ENCODE measurements around the gene TOM1L2. TPM values are rescaled to one million over a fixed set of nuclear protein-coding genes. Genes with fewer than 3 reads are reported as not detected.
"Not testable (repeated sequence)": the region's sequence is repeated elsewhere in the genome, so short reads cannot be mapped to it uniquely, and the experiment has no call there.

TOM1L2 gene
- total RNA-seq, 6 experiments from 2014 or later = 92.1 to 144 (median 101) TPM

DNA sequence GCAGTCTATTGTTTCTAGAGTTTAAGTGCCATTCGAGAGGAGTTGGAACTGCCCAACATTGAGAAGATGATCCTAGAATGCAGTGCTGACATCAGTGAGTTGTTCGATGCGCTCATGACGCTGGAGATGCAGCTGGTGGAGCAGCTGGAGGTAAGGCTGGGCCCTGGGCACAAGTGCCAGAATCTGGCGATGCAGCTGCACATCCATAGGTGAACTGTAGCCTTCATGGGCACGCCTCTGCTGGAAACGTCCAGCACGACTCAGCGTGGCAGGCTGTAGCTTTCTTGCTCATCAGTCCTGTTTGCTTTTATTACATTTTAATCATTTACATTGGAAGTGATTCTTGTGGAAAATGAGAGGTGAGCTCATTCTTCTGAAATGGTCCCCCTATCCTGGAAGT, 32.1 kb upstream of the TOM1L2 start:
- Mint-ChIP-seq H3K36me3 (ENCODE audit: low read depth) (no peaks in the 10 kb centered on the region; the same call in 1 of the 2 replicates), H3K4me1 (ENCODE audit: low read depth) (peaks cover 37% of the 10 kb centered on the region), H3K4me3 (no peak overlapping the region), H3K9me3 (no peaks in the 10 kb centered on the region), H3K27me3 (ENCODE audit: insufficient read depth) (no peaks in the 10 kb centered on the region; the same call in none of the 2 replicates), H3K27ac (no peak overlapping the region)
- DNase-seq = no peak
- TF ChIP-seq, protein P1, sequence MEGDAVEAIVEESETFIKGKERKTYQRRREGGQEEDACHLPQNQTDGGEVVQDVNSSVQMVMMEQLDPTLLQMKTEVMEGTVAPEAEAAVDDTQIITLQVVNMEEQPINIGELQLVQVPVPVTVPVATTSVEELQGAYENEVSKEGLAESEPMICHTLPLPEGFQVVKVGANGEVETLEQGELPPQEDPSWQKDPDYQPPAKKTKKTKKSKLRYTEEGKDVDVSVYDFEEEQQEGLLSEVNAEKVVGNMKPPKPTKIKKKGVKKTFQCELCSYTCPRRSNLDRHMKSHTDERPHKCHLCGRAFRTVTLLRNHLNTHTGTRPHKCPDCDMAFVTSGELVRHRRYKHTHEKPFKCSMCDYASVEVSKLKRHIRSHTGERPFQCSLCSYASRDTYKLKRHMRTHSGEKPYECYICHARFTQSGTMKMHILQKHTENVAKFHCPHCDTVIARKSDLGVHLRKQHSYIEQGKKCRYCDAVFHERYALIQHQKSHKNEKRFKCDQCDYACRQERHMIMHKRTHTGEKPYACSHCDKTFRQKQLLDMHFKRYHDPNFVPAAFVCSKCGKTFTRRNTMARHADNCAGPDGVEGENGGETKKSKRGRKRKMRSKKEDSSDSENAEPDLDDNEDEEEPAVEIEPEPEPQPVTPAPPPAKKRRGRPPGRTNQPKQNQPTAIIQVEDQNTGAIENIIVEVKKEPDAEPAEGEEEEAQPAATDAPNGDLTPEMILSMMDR (IDR thresholded peaks at IDR 0.05) = no peak

GRCh38 chr17:18002171-18002570, 30.0 kb upstream of the TOM1L2 start:
- H3K9me3 Mint-ChIP-seq = no peaks in the 10 kb centered on the region
- H3K4me1 Mint-ChIP-seq (ENCODE audit: low read depth) = peaks cover 19% of the 10 kb centered on the region
- TF ChIP-seq, protein P1 (IDR thresholded peaks at IDR 0.05) = no peak
- no peaks in the 10 kb centered on the region for H3K36me3 Mint-ChIP-seq (ENCODE audit: low read depth)
- DNase-seq = no peak
- no peak overlapping the region for H3K27ac Mint-ChIP-seq
- no peak overlapping the region for H3K4me3 Mint-ChIP-seq
- peaks cover 2% of the 10 kb centered on the region for H3K27me3 Mint-ChIP-seq (ENCODE audit: insufficient read depth)

- Mint-ChIP-seq H3K36me3 (ENCODE audit: low read depth) (no peaks in the 10 kb centered on the region), H3K4me3 (no peak overlapping the region), H3K4me1 (ENCODE audit: low read depth) (peaks cover 19% of the 10 kb centered on the region), H3K9me3 (no peaks in the 10 kb centered on the region), H3K27ac (no peak overlapping the region), H3K27me3 (ENCODE audit: insufficient read depth) (peaks cover 2% of the 10 kb centered on the region; the same call in 1 of the 2 replicates)
- DNase-seq = no peak
- TF ChIP-seq, protein P1 (IDR thresholded peaks at IDR 0.05) = no peak
These were observed 27.8 kb upstream of the TOM1L2 start for GRCh38 chr17:18000030-18000408.

DNA sequence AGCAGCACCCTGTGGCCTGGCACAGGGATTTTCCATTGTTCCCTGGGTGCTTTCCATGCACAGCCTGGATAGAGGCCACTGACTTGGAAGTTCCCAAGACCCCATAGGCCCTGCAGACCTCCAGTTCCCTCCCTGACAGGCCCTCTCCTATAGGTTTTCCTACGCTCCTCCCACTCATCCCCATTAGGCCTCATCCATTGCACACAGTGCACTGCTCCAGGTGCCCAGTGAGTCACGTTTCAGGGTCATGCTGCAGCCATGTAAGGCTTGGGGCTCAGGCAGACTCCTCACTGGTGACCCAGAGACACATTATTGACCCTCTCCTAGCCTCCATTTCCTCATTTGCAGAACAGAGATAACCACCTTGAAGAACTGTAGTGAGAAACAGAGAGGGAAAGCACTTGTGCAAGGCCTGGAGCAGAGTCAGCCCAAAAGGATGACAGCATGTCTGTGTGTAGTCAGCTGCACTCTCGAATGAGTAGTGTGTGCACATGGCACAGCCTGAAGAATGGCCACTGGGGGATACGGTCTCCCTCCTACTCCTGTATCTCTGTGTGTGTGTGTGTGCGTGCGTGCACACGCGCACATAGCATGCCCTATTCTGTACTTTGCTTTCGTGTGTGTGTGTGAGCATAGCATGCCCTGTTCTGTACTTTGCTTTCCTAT, 27.3 kb upstream of the TOM1L2 start:
- TF ChIP-seq, protein P1 (IDR thresholded peaks at IDR 0.05) = no peak

DNA sequence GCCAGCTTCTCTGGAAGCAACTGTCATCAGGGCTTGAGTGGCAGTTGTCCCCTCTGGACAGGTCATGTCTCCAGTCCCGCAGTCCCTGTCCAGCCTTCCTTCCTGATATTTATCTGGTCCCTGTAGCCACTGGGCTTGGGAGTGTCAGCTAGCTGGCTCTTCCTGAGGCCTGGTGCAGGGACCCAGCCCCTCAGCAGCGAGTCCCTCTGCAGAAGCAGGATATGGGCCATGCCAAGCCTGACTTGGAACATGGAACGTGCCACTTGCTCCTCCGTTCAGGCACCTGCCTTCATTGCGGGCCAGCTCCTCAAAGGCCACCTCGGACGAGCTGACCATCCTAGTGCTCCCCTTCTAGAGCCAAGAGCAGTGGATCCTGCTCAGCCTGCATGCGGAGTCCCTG, 26.7 kb upstream of the TOM1L2 start:
- H3K27me3 Mint-ChIP-seq (ENCODE audit: insufficient read depth) = peaks cover 2% of the 10 kb centered on the region; the same call in 1 of the 2 replicates

More for the DNA sequence above, 27.3 kb upstream of the TOM1L2 start:
- Mint-ChIP-seq H3K27me3 (ENCODE audit: insufficient read depth) (peaks cover 2% of the 10 kb centered on the region; the same call in 1 of the 2 replicates), H3K4me1 (ENCODE audit: low read depth) (peaks cover 23% of the 10 kb centered on the region), H3K9me3 (no peaks in the 10 kb centered on the region), H3K27ac (no peak overlapping the region), H3K36me3 (ENCODE audit: low read depth) (no peaks in the 10 kb centered on the region), H3K4me3 (no peak overlapping the region)
- DNase-seq = no peak

DNA sequence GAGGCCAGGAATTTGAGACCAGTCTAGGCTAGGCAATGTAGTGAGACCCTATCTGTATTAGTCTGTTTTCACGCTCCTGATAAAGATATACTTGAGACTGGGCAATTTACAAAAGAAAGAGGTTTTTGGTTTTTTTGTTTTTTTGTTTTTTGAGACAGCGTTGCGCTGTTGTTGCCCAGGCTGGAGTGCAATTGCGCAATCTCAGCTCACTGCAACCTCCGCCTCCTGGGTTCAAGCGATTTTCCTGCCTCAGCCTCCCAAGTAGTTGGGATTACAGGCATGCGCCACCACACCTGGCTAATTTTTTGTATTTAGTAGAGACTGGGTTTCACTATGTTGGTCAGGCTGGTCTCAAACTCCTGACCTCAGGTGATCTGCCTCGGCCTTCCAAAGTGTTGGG, 23.7 kb upstream of the TOM1L2 start:
- not testable (repeated sequence) for H3K27ac Mint-ChIP-seq; H3K36me3 Mint-ChIP-seq (ENCODE audit: low read depth); H3K4me3 Mint-ChIP-seq; H3K27me3 Mint-ChIP-seq (ENCODE audit: insufficient read depth); H3K9me3 Mint-ChIP-seq; DNase-seq
- peaks cover 32% of the 10 kb centered on the region for H3K4me1 Mint-ChIP-seq (ENCODE audit: low read depth)

More for the DNA sequence above, 26.7 kb upstream of the TOM1L2 start:
- Mint-ChIP-seq H3K27ac (no peak overlapping the region), H3K9me3 (no peaks in the 10 kb centered on the region), H3K4me1 (ENCODE audit: low read depth) (peaks cover 22% of the 10 kb centered on the region), H3K4me3 (no peak overlapping the region), H3K36me3 (ENCODE audit: low read depth) (no peaks in the 10 kb centered on the region)
- TF ChIP-seq, protein P1 (IDR thresholded peaks at IDR 0.05) = no peak
- no peak for DNase-seq
